Fibroblast of the aortic adventitia (primary cell): ENCODE data around the gene DDX39B. TPM values are rescaled to one million over a fixed set of nuclear protein-coding genes. Genes with fewer than 3 reads are reported as not detected.
"Not testable (repeated sequence)": the region's sequence is repeated elsewhere in the genome, so short reads cannot be mapped to it uniquely, and the experiment has no call there.

Source experiments
- DNase-seq: peaks from one replicate; pipeline ENCODE4 v3.0.0-alpha.2; 2010; ENCODE audit warnings: low read depth
- H3K4me3 ChIP-seq: 2 replicates; pipeline ENCODE4 v1.5.1; 2011; ENCODE audit warnings: low read depth, mild to moderate bottlenecking, control low read depth, low read length, moderate library complexity
- CTCF ChIP-seq: IDR thresholded peaks from 2 replicates; pipeline ENCODE4 v1.5.1; 2011; ENCODE audit warnings: mild to moderate bottlenecking, low read length, control low read depth, inconsistent platforms; ENCODE audit not compliant: insufficient read depth
- total RNA-seq: library from RNA; depleted of rRNA; stranded (reverse); fragments of >200 nt; gene quantifications from 2 replicates; pipeline ENCODE4 v1.2.3, GENCODE V29; 2012; ENCODE audit warnings: low replicate concordance

The DDX39B gene
- total RNA-seq, 1 donor: 290 TPM

- no peak overlapping the region for H3K4me3 ChIP-seq
- no peak for TF ChIP-seq CTCF
- DNase-seq: peak; percentile 45
These were observed 15.7 kb downstream of the DDX39B start for GRCh38 chr6:31525932-31526591.

GRCh38 chr6:31525553-31525931 is 16.3 kb downstream of the DDX39B start:
- no peak for TF ChIP-seq CTCF
- no peak overlapping the region for H3K4me3 ChIP-seq
- DNase-seq: no peak

GRCh38 chr6:31521835-31522234 is 20.0 kb downstream of the DDX39B start:
- no peak for DNase-seq
- H3K4me3 ChIP-seq: no peak overlapping the region
- no peak for TF ChIP-seq CTCF

- no peak for TF ChIP-seq CTCF
- no peak overlapping the region for H3K4me3 ChIP-seq
- no peak for DNase-seq
These were observed 28.2 kb downstream of the DDX39B start for GRCh38 chr6:31513456-31514165.

GRCh38 chr6:31510007-31510406 is 31.8 kb downstream of the DDX39B start:
- no peak for DNase-seq
- no peak for TF ChIP-seq CTCF
- no peak overlapping the region for H3K4me3 ChIP-seq

- not testable (repeated sequence) for H3K4me3 ChIP-seq, DNase-seq
These were observed 32.8 kb downstream of the DDX39B start for GRCh38 chr6:31509036-31509435.

GRCh38 chr6:31502586-31502985 is 39.2 kb downstream of the DDX39B start:
- no peak for TF ChIP-seq CTCF
- no peak overlapping the region for H3K4me3 ChIP-seq
- DNase-seq: peak; percentile 27

- DNase-seq, H3K4me3 ChIP-seq: not testable (repeated sequence)
These were observed 42.2 kb downstream of the DDX39B start for GRCh38 chr6:31499648-31500047.
